Measurements from ENCODE around the gene SMARCAL1.
"Not testable (repeated sequence)": the region's sequence is repeated elsewhere in the genome, so short reads cannot be mapped to it uniquely, and the experiment has no call there.

The SMARCAL1 gene

GRCh38 chr2:216412022-216412999, at the start of gene SMARCAL1:
Gene SMARCAL1, plus strand, starts transcription at chr2:216412484. Its CDS starts 2,221 bp downstream, at chr2:216414705.
- FAIRE-seq = peak; percentile 94

GRCh38 chr2:216362730-216363129, 49.6 kb upstream of the SMARCAL1 start:
- FAIRE-seq = no peak

GRCh38 chr2:216363221-216363620, 49.1 kb upstream of the SMARCAL1 start:
- FAIRE-seq = no peak

GRCh38 chr2:216365518-216365917, 46.8 kb upstream of the SMARCAL1 start:
- FAIRE-seq = no peak

- no peak for FAIRE-seq
These were observed 45.4 kb upstream of the SMARCAL1 start for GRCh38 chr2:216366777-216367471.

GRCh38 chr2:216369821-216370220, 42.5 kb upstream of the SMARCAL1 start:
- FAIRE-seq = no peak

GRCh38 chr2:216370961-216371712, 41.1 kb upstream of the SMARCAL1 start:
- no peak for FAIRE-seq

- no peak for FAIRE-seq
These were observed 40.3 kb upstream of the SMARCAL1 start, which contains the start of gene MARCHF4 for GRCh38 chr2:216371721-216372702. Gene MARCHF4, minus strand, starts transcription at chr2:216372483. Its CDS starts 2,223 bp downstream, at chr2:216370260.

GRCh38 chr2:216372761-216373291, 39.5 kb upstream of the SMARCAL1 start:
- no peak for FAIRE-seq

GRCh38 chr2:216373896-216374295, 38.4 kb upstream of the SMARCAL1 start:
- FAIRE-seq = no peak

GRCh38 chr2:216375286-216375685, 37.0 kb upstream of the SMARCAL1 start:
- FAIRE-seq = no peak

- FAIRE-seq = no peak
These were observed 32.3 kb upstream of the SMARCAL1 start for GRCh38 chr2:216379977-216380376.

- not testable (repeated sequence) for FAIRE-seq
These were observed 27.9 kb upstream of the SMARCAL1 start for GRCh38 chr2:216384409-216384808.

- FAIRE-seq = no peak
These were observed 26.8 kb upstream of the SMARCAL1 start for GRCh38 chr2:216385478-216385877.

GRCh38 chr2:216387262-216387661, 25.0 kb upstream of the SMARCAL1 start:
- FAIRE-seq = no peak

- no peak for FAIRE-seq
These were observed 24.0 kb upstream of the SMARCAL1 start for GRCh38 chr2:216388046-216388884.

GRCh38 chr2:216389570-216389969, 22.7 kb upstream of the SMARCAL1 start:
- FAIRE-seq = no peak

- no peak for FAIRE-seq
These were observed 20.9 kb upstream of the SMARCAL1 start for GRCh38 chr2:216391401-216391800.

GRCh38 chr2:216392018-216392562, 20.2 kb upstream of the SMARCAL1 start:
- FAIRE-seq = no peak
